ENCODE data around the gene ANAPC15.

DNA sequence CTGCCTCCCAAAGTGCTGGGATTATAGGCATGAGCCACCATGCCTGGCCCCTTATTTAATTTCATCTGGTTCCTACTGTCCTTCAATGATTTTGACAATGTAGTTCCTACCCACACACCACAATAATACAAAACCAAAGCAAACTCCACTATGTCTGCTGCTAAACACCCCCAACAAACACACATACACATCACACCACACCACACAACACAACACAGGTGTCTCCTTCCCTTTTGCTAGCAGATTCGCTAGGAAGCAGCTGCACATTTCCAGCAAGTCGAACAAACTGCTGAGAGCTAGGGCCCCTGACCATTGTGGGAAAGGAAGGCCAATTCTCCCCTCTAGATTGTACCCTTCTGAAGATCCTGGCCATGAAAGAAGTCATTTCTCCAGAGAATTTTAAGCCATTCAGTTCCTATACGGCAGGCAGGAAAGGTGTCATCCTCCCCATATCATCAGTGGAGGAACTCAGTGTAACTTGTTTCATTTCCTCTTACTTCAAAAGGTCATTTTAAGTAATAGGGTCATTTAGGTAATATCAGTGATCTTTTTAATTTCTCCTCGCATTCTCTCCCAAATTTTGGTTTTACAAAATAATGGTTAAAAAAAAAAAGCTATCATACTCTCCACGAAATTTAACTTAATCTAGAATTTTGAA, 50.6 kb downstream of the ANAPC15 start:
- TF ChIP-seq, protein P1, sequence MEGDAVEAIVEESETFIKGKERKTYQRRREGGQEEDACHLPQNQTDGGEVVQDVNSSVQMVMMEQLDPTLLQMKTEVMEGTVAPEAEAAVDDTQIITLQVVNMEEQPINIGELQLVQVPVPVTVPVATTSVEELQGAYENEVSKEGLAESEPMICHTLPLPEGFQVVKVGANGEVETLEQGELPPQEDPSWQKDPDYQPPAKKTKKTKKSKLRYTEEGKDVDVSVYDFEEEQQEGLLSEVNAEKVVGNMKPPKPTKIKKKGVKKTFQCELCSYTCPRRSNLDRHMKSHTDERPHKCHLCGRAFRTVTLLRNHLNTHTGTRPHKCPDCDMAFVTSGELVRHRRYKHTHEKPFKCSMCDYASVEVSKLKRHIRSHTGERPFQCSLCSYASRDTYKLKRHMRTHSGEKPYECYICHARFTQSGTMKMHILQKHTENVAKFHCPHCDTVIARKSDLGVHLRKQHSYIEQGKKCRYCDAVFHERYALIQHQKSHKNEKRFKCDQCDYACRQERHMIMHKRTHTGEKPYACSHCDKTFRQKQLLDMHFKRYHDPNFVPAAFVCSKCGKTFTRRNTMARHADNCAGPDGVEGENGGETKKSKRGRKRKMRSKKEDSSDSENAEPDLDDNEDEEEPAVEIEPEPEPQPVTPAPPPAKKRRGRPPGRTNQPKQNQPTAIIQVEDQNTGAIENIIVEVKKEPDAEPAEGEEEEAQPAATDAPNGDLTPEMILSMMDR (conservative IDR thresholded peaks at IDR 0.05), result no peak
- no peak for TF ChIP-seq ZFX (IDR thresholded peaks at IDR 0.05)

Data from C4-2B (cell line).